Ecto neural progenitor cell (in vitro differentiated cells): ENCODE data around the gene NMS.
"Not testable (repeated sequence)": the region's sequence is repeated elsewhere in the genome, so short reads cannot be mapped to it uniquely, and the experiment has no call there.

ENCODE experiments used
- DNase-seq: peaks from one replicate; pipeline ENCODE4 v3.0.0-alpha.2; 2018; ENCODE audit warnings: low spot score

NMS gene

GRCh38 chr2:100470182-100470581, at the start of gene NMS:
NMS (plus strand) TSS chr2:100470482; CDS start chr2:100470489, 7 bp downstream.
- DNase-seq: no peak

GRCh38 chr2:100422320-100423055, 47.8 kb upstream of the NMS start:
- no peak for DNase-seq

GRCh38 chr2:100423631-100424030, 46.7 kb upstream of the NMS start:
- no peak for DNase-seq

GRCh38 chr2:100424277-100424875, 45.9 kb upstream of the NMS start:
- DNase-seq: no peak

GRCh38 chr2:100425107-100425506, 45.2 kb upstream of the NMS start:
- DNase-seq: no peak

GRCh38 chr2:100425573-100426383, 44.5 kb upstream of the NMS start:
- no peak for DNase-seq

GRCh38 chr2:100426384-100426720, 43.9 kb upstream of the NMS start:
- no peak for DNase-seq

GRCh38 chr2:100427111-100427510, 43.2 kb upstream of the NMS start:
- DNase-seq: no peak

- DNase-seq: no peak
These were observed 42.5 kb upstream of the NMS start for GRCh38 chr2:100427627-100428258.

- no peak for DNase-seq
These were observed 40.6 kb upstream of the NMS start for GRCh38 chr2:100429726-100430125.

- DNase-seq: no peak
These were observed 32.5 kb upstream of the NMS start for GRCh38 chr2:100437751-100438150.

- DNase-seq: no peak
These were observed 23.6 kb upstream of the NMS start for GRCh38 chr2:100446696-100447095.

GRCh38 chr2:100451092-100451491, 19.2 kb upstream of the NMS start:
- DNase-seq: no peak

GRCh38 chr2:100451734-100452133, 18.5 kb upstream of the NMS start:
- no peak for DNase-seq

- no peak for DNase-seq
These were observed 16.4 kb upstream of the NMS start for GRCh38 chr2:100453853-100454252.

GRCh38 chr2:100456357-100456756, 13.9 kb upstream of the NMS start:
- not testable (repeated sequence) for DNase-seq

- no peak for DNase-seq
These were observed 9.3 kb upstream of the NMS start for GRCh38 chr2:100460904-100461530.

- peak; percentile 80 for DNase-seq
These were observed 724 bp downstream of the NMS start for GRCh38 chr2:100470898-100471514.

GRCh38 chr2:100476606-100477005, 6.3 kb downstream of the NMS start:
- DNase-seq: no peak

- DNase-seq: no peak
These were observed 12.5 kb downstream of the NMS start for GRCh38 chr2:100482741-100483140.

GRCh38 chr2:100483895-100484294, 13.6 kb downstream of the NMS start:
- DNase-seq: no peak

- no peak for DNase-seq
These were observed 14.1 kb downstream of the NMS start for GRCh38 chr2:100484390-100484789.
